Transverse colon (tissue), 4 donors: ENCODE results near the gene CLOCK. TPM values are rescaled to one million over a fixed set of nuclear protein-coding genes. Genes with fewer than 3 reads are reported as not detected.

Experiments used
- DNase-seq: peaks from one replicate; pipeline ENCODE4 v3.0.0-alpha.2; 2019
- H3K27ac ChIP-seq, 4 donors: fragments of 200-600 bp; sonication (generic); 2 replicates each; pipeline ENCODE4 v1.5.1; 2016 to 2018; ENCODE audit warnings: inconsistent platforms in 4 of 4
- H3K27me3 ChIP-seq: fragments of 200-600 bp; sonication (generic); 2 replicates; pipeline ENCODE4 v1.5.1; 2017; ENCODE audit warnings: inconsistent platforms
- H3K36me3 ChIP-seq, 4 donors: fragments of 200-600 bp; sonication (generic); 2 replicates each; pipeline ENCODE4 v1.5.1; 2017 to 2019; ENCODE audit warnings: inconsistent platforms in 4 of 4
- H3K4me1 ChIP-seq, 4 donors: fragments of 200-600 bp; sonication (generic); 2 replicates each; pipeline ENCODE4 v1.5.1; 2017 to 2020; ENCODE audit warnings: inconsistent platforms in 4 of 4
- H3K4me3 ChIP-seq, 4 donors: fragments of 200-600 bp; sonication (generic); 1 replicate in 1 of 4; 2 replicates in 3 of 4; pipeline versions ENCODE4 v1.5.1 to v1.6.1; 2017 to 2019; ENCODE audit warnings: inconsistent platforms in 4 of 4
- H3K9me3 ChIP-seq, 2 donors: fragments of 200-600 bp; sonication (generic); 2 replicates each; pipeline ENCODE4 v1.5.1; 2017 to 2019; ENCODE audit warnings: inconsistent platforms in 2 of 2
- EP300 ChIP-seq: sonication (generic); formaldehyde crosslinking; IDR thresholded peaks from one replicate; pipeline ENCODE4 v1.6.1; 2017; ENCODE audit warnings: antibody characterized with exemption, low read depth
- POLR2A ChIP-seq: fragments of 450-650 bp; IDR thresholded peaks from one replicate; pipeline ENCODE4 v1.6.1; 2016; ENCODE audit warnings: antibody characterized with exemption, mild to moderate bottlenecking, moderate library complexity
- POLR2AphosphoS5 ChIP-seq, 3 donors: sonication (generic); formaldehyde crosslinking; IDR thresholded peaks; one replicate each; pipeline ENCODE4 v1.6.1; 2016; ENCODE audit warnings: antibody characterized with exemption in 3 of 3
- WGBS, 2 donors: methylation state at CpG; one replicate each; pipeline ENCODE4 v1.1.5; 2018; ENCODE audit warnings: low coverage in 1 of 2; 5-methylcytosine and 5-hydroxymethylcytosine counted together
- in situ Hi-C, 4 donors: fragments of 200-750 bp; cut with MboI; loops; one replicate each; pipeline versions ENCODE4 v1.15.0 to v1.15.1; 2017; ENCODE audit warnings: low sequenced_read_pairs in 3 of 4, low pct_ligation_motif_present in 1 of 4, low pct_unique_long_range_greater_than_20kb in 1 of 4
- intact Hi-C: fragments of 100-400 bp; cut with DNase I; formaldehyde crosslinking; loops from one replicate; pipeline ENCODE4 v1.15.1; 2023; ENCODE audit warnings: low total_unique reads
- total RNA-seq, 4 donors: library from RNA; depleted of rRNA; stranded (reverse); fragments of >200 nt; gene quantifications; one replicate each; pipeline ENCODE4 v1.1.0, GENCODE V29; 2016
- TF ChIP-seq, protein P1 (sequence below), 5 experiments: fragments of 200-600 bp in 3 of 5; fragments of 450-650 bp in 2 of 5; sonication (generic) in 3 of 5; IDR thresholded peaks; 1 replicate in 2 of 5; 2 replicates in 3 of 5; pipeline ENCODE4 v1.5.1; 2016 to 2017; ENCODE audit warnings: antibody characterized with exemption in 5 of 5, inconsistent platforms in 3 of 5, mild to moderate bottlenecking in 2 of 5, moderate library complexity in 1 of 5

CLOCK gene
- total RNA-seq, 4 donors from 2014 or later, result 6.7 to 19.7 (median 16.9) TPM

DNA sequence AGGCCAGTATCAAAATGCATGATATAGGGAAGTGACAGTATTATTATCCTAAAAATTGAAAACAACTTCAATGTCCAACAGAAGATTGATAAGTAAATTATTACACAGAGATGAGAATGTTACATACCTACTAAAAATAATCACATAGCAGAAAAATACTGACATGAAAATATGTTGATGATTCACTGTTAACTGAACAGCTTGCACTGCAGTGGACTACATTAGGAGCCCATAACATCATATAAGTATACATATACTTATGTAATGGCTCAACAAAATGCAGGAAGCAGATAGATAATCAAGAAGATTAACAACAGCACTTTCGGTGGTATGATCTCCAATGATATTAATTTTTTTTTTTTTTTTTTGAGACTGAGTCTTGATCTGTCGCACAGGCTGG lies 7.1 kb downstream of the CLOCK start:
- in situ Hi-C loops (loop anchor here in 1 of 4 donors (25.0 kb wide), 1 partner anchor 202 kb away; the partner anchor contains the start of gene SRD5A3), intact Hi-C loops (no loop called here)
- H3K27me3 ChIP-seq, result no peaks in the 10 kb centered on the region
- H3K4me3 ChIP-seq, result no peak overlapping the region
- TF ChIP-seq POLR2AphosphoS5 (IDR thresholded peaks at IDR 0.05), result no peak
- no peak for TF ChIP-seq POLR2A
- TF ChIP-seq EP300, result no peak
- TF ChIP-seq, protein P1, sequence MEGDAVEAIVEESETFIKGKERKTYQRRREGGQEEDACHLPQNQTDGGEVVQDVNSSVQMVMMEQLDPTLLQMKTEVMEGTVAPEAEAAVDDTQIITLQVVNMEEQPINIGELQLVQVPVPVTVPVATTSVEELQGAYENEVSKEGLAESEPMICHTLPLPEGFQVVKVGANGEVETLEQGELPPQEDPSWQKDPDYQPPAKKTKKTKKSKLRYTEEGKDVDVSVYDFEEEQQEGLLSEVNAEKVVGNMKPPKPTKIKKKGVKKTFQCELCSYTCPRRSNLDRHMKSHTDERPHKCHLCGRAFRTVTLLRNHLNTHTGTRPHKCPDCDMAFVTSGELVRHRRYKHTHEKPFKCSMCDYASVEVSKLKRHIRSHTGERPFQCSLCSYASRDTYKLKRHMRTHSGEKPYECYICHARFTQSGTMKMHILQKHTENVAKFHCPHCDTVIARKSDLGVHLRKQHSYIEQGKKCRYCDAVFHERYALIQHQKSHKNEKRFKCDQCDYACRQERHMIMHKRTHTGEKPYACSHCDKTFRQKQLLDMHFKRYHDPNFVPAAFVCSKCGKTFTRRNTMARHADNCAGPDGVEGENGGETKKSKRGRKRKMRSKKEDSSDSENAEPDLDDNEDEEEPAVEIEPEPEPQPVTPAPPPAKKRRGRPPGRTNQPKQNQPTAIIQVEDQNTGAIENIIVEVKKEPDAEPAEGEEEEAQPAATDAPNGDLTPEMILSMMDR (IDR thresholded peaks at IDR 0.05), result no peak
- H3K36me3 ChIP-seq, result no peaks in the 10 kb centered on the region
- 84 to 94% methylated on average over 2 of the region's 2 CpGs for WGBS, 2 donors
- no peaks in the 10 kb centered on the region for H3K9me3 ChIP-seq
- peaks cover 0 to 10% (median 5%) of the 10 kb centered on the region in 4 donors for H3K4me1 ChIP-seq
- H3K27ac ChIP-seq, result no peak overlapping the region
- DNase-seq, result no peak

DNA sequence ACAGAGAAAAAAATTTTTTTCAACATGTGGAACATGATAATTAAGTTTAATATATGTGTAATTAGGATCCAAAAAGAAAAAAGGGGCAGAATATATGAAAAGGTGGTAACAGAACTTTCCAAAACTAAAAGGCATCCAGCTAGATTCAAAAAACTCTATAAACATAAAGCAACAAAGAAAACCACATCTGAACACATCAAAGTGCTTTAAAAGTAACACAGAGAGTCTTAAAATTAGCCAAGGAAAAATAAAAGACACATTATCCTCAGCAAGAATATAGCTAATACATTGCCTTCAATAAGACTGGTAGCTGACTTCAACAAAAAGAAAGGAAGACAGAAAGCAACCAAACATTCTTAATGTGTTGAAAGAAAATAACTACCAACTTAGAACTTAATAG lies 8.2 kb downstream of the CLOCK start:
- Histone ChIP-seq H3K4me1 (no peaks in the 10 kb centered on the region), H3K27me3 (no peaks in the 10 kb centered on the region), H3K9me3 (no peaks in the 10 kb centered on the region), H3K27ac (no peak overlapping the region), H3K4me3 (no peak overlapping the region), H3K36me3 (no peaks in the 10 kb centered on the region)
- in situ Hi-C loops (loop anchor here in 1 of 4 donors (25.0 kb wide), 1 partner anchor 201 kb away; the partner anchor contains the start of gene SRD5A3), intact Hi-C loops (no loop called here)
- TF ChIP-seq EP300, result no peak
- no peak for DNase-seq

DNA sequence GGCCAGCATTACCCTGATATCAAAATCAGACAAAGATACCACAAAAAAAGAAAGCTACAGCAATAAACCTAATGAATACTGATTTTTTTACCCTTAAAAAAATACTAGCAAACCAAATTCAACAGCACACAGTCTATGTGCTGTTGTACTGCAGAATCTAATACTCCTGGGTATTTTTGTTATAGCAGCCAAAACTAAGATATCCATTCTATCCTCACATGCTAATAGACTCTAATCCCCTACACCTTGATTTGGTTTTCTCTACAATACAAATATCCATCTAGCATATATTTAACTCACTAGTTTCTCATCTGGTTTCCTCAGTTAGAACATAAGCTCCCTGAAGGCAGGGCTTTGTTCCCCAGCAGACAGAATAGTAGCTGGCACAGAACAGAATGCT lies 12.4 kb downstream of the CLOCK start:
- in situ Hi-C loops (loop anchor here in 1 of 4 donors (25.0 kb wide), 1 partner anchor 197 kb away; the partner anchor contains the start of gene SRD5A3), intact Hi-C loops (no loop called here)
- no peak overlapping the region for H3K4me3 ChIP-seq
- TF ChIP-seq, protein P1 (IDR thresholded peaks at IDR 0.05), result no peak
- TF ChIP-seq POLR2AphosphoS5 (IDR thresholded peaks at IDR 0.05) (no peak), POLR2A (no peak), EP300 (no peak)
- peaks cover 0 to 3% of the 10 kb centered on the region in 2 donors for H3K9me3 ChIP-seq
- H3K4me1 ChIP-seq, result no peaks in the 10 kb centered on the region
- H3K36me3 ChIP-seq, result no peaks in the 10 kb centered on the region
- no peak overlapping the region for H3K27ac ChIP-seq
- H3K27me3 ChIP-seq, result no peaks in the 10 kb centered on the region
- DNase-seq, result no peak

DNA sequence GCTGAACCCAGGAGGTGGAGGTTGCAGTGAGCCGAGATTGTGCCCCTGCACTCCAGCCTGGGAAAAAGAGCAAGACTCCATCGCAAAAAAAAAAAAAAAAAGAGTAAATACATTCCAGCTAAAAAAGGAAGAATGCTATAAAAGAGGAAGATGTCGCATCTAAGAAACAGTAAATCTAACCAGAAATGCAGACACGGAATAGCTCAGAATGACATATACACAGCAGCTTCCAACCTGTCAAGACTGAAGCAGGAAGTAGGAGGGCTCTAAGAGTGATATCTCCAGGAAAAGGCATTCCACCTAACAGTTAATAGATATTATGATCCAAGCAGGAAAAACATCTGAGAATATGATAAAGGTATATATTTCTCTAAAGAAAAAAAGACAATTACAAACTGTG lies 16.0 kb downstream of the CLOCK start:
- peaks cover 0 to 3% of the 10 kb centered on the region in 2 donors for H3K9me3 ChIP-seq
- H3K27me3 ChIP-seq, result no peaks in the 10 kb centered on the region
- no peaks in the 10 kb centered on the region for H3K4me1 ChIP-seq
- in situ Hi-C loops (loop anchor here in 1 of 4 donors (25.0 kb wide), 1 partner anchor 193 kb away; the partner anchor contains the start of gene SRD5A3), intact Hi-C loops (no loop called here)
- H3K27ac ChIP-seq, result no peak overlapping the region
- H3K4me3 ChIP-seq, result no peak overlapping the region
- 78 to 100% methylated on average over 2 to 4 of the region's 4 CpGs for WGBS, 2 donors
- H3K36me3 ChIP-seq, result no peaks in the 10 kb centered on the region
- no peak for DNase-seq
- TF ChIP-seq, protein P1 (IDR thresholded peaks at IDR 0.05), result no peak

DNA sequence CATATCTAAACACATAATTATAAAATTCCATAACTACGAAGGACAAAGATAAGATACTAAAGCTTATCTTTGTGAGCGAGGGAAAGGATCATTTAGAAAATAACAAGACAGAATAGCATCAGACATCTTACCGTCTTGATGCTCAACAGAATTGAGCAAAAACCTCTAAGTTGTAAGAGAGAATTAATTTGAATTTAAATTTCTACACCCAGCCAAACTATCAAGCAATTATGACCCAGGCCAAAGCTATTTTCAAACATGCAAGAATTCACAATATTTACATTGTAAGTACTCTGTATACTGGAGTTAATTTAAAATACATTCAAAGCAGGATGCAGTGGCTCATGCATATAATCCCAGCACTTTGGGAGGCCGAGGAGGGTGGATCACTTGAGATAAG lies 16.5 kb downstream of the CLOCK start:
- H3K4me1 ChIP-seq, result no peaks in the 10 kb centered on the region
- H3K27me3 ChIP-seq, result no peaks in the 10 kb centered on the region
- intact Hi-C loops, result no loop called here
- WGBS, 2 donors, result 90 to 96% methylated on average over 3 to 4 of the region's 4 CpGs
- no peaks in the 10 kb centered on the region for H3K36me3 ChIP-seq
- no peak for DNase-seq
- H3K27ac ChIP-seq, result no peak overlapping the region
- peaks cover 0 to 3% of the 10 kb centered on the region in 2 donors for H3K9me3 ChIP-seq
- in situ Hi-C loops, result loop anchor here in 1 of 4 donors (25.0 kb wide), 1 partner anchor 193 kb away; the partner anchor contains the start of gene SRD5A3
- TF ChIP-seq POLR2A, result no peak
- no peak for TF ChIP-seq POLR2AphosphoS5 (IDR thresholded peaks at IDR 0.05)
- TF ChIP-seq, protein P1 (IDR thresholded peaks at IDR 0.05), result no peak
- TF ChIP-seq EP300, result no peak
- no peak overlapping the region for H3K4me3 ChIP-seq
